ENCODE results near the gene PIP5K1C.

PIP5K1C gene

GRCh38 chr19:3610745-3611717 is 89.2 kb downstream of the PIP5K1C start:
- no peak for DNase-seq (ENCODE audit: low read depth)

- DNase-seq (ENCODE audit: low read depth): peak; percentile 16
Observed at GRCh38 chr19:3609779-3610719, 90.2 kb downstream of the PIP5K1C start.

- DNase-seq (ENCODE audit: low read depth): no peak
Observed at GRCh38 chr19:3608750-3609322, 91.4 kb downstream of the PIP5K1C start.

GRCh38 chr19:3608079-3608641 is 92.1 kb downstream of the PIP5K1C start:
- DNase-seq (ENCODE audit: low read depth): no peak

GRCh38 chr19:3607303-3608078 is 92.8 kb downstream of the PIP5K1C start:
- peak; percentile 15 for DNase-seq (ENCODE audit: low read depth)

DNA sequence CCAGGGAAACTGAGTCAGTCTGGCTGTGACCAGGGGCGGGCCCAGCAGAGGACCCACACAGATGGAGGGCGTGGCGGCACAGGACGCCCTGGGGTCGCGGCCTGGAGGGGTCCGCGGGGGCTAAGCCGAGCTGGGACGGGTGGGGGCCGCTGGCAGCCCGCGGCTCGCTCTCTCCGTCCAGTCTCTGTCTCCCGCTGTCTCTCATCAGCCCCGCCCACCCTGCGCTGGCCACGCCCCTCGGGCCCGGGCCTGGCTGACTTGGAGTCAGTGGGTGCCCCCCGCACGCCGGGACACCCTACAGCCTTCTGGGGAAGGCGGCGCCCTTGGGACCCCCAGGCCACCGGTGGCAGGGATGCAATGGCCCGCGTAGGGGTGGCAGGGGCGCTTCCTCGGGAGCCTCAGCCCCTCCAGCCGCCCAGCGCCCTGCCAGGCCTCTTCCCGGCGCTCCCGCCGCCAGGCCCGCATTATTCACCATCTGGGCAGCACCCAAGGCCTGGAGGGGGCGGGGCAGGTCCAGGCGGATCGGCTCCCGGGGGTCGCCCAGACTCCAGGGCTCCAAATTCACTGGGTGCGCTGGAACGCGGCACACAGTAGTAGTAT is 93.5 kb downstream of the PIP5K1C start, which contains the start of gene TBXA2R:
TSS of gene TBXA2R (minus strand) at position 186 of the 600 bp plus-strand sequence. CDS start 6,241 bp downstream, outside the sequence.
- DNase-seq (ENCODE audit: low read depth): peak; percentile 59

- DNase-seq (ENCODE audit: low read depth): no peak
Observed at GRCh38 chr19:3606174-3606689, 94.0 kb downstream of the PIP5K1C start.

- no peak for DNase-seq (ENCODE audit: low read depth)
Observed at GRCh38 chr19:3605770-3606169, 94.5 kb downstream of the PIP5K1C start.

GRCh38 chr19:3605361-3605760 is 94.9 kb downstream of the PIP5K1C start:
- DNase-seq (ENCODE audit: low read depth): no peak

GRCh38 chr19:3604987-3605343 is 95.3 kb downstream of the PIP5K1C start:
- no peak for DNase-seq (ENCODE audit: low read depth)

DNA sequence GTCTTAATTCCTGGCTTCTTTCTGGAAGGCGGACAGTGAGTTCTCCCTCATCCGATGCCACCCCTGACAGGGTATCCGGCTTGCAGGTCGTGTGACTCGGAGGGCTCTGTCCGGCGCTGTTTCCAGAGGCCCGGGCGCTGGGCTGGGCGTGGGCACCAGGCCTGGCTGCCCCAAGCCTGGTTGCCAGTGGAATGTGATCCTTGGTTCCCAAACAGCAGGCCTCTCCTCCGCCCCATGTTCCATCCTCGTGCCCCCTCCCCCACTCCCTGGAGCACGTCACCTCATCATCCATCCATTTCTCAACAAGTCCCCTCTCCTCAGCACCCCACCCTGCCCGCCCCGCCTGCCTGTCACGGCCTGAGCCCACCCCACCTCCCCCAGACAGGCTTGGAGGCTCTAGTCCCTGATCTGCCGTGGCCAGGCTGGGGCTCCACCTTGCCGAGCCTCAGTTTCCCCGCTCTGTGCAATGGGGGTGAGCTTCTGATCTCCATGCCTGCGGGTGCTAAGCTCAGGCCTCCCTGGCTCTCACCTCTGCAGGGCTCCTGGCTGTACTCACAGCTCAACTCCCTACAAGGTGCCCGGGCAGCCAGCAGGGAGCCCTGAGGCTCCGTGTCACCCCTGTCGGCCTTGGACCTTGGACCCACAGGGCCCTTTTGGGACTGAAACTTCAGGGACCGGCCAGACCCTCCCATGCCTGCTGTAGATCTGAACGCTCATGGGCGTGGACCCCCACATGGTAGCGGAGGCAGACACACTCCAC is 95.9 kb downstream of the PIP5K1C start:
- DNase-seq (ENCODE audit: low read depth): no peak

DNA sequence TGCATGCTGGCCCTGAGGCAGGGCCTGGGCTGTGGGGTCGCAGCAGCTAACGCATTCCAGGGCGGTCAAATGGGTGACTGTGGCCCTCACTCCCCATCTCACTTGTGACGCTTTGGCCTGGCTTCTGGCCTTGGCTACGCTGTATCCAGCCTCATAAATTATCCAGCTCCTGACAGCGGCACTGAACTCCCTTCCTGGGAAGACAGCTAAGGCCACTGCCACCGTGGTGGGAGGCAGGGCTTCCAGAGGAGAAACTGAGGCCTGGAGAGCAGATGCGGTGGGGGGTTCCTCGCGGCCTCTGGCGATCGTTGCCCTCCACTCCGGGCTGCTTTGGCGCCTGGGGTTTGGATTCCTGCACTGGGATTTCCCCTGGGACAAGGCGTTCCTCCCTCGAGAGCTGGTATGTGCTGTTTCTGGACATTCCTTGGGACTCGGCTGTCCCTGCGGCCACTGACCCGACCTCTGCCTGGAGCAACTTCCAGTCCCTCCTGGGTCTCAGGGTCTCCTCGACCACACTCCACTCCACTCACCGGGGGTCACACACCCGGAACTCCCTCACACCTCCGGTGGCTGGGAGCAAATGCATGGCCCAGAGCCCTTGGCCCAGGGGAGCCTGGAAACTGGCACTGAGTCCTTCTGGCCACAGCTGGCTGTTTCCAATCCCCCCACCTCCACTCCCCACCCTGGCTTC is 97.0 kb downstream of the PIP5K1C start:
- no peak for DNase-seq (ENCODE audit: low read depth)

GRCh38 chr19:3601021-3601420 is 99.2 kb downstream of the PIP5K1C start:
- DNase-seq (ENCODE audit: low read depth): no peak

DNA sequence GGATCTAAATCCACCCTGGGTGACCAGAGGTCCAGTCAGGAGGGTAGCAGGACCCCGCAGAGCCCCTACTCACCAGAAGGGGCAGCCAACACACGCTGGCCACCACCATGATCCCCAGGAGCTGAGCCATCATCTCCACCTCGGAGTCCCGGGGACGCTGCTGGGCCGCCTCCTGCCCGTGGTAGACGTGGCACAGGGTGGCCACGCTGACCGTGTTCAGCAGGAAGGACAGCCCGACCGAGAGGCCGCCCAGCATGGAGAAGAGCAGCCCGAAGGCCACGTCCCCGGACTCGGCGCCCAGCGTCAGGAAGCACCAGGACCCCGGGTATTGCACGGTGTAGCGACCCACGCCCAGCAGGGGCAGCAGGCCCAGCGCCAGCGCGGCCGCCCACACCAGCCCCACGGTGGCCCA is 100.5 kb downstream of the PIP5K1C start:
- no peak for DNase-seq (ENCODE audit: low read depth)

- DNase-seq (ENCODE audit: low read depth): no peak
Observed at GRCh38 chr19:3595521-3596061, 104.7 kb downstream of the PIP5K1C start.

DNA sequence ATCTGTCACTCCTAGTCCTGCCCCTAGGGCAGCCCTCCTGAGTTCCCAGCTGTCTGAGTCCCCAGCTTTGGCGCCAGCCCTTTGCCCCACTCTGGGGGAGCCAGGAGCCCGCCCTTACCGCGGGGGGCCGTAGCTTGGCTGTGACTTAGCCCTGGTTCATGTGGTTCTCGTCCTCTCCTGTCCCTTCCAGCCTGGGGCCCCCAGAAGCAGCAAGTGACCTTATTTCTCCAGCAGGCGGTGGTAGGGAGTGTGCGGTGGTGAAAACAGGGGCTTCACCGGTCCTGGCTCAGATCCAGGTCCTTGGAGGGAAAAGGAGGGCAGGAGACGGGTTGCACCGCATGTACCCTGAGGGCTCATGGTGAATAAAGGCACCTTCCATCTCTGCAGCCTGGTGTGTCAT is 107.1 kb downstream of the PIP5K1C start:
- no peak for DNase-seq (ENCODE audit: low read depth)

DNA sequence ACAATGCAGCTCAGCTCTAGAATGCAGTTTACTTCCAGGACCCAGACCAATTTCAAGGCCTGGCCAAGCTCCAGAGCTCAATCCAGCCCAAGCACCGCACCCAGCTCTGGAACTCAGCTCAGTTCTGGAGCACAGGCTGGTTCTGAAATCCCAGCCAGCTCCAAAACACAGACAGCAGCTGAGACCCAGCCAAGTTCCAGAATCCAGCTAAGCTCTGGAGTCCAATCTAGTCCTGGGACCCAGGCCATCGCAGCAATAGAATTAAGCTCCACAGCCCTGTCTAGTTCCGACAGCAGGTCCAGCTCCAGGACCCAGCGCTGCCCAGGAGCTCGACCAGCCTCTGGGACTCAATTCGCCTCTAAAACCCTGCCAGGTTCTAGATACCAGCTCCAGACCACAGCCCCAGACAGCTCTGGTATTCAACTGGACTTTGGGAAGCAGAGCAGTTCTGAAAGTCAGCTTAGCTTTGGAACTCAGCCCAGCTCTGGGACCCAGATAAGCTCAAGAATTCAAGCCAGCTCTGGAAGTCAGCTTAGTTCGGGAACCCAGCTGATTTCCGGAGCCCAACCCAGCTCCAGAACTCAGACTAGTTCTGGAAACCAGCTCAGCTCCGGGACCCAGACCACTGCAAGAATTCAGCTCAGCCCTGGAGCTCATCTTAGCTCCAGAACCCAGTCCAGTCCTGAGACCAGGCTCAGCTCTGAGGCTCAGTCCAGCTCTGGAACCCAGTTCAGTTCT is 108.2 kb downstream of the PIP5K1C start:
- DNase-seq (ENCODE audit: low read depth): no peak

Measured in iris pigment epithelial cell (primary cell).